Mesothelial cell of epicardium (in vitro differentiated cells): ENCODE measurements around the gene KCNQ5. TPM values are rescaled to one million over a fixed set of nuclear protein-coding genes. Genes with fewer than 3 reads are reported as not detected.

ENCODE experiments used
- DNase-seq, 2 experiments: peaks; one replicate each; pipeline ENCODE4 v3.0.0; 2021; ENCODE audit warnings: low spot score in 2 of 2; ENCODE audit not compliant: unreplicated experiment in 2 of 2
- H3K27ac Mint-ChIP-seq: 2 replicates; pipeline ENCODE4 v1.8.0; 2021; ENCODE audit warnings: mixed read lengths
- H3K27me3 Mint-ChIP-seq: 2 replicates; pipeline ENCODE4 v1.8.0; 2021; ENCODE audit warnings: low read depth, mixed read lengths
- H3K36me3 Mint-ChIP-seq: 2 replicates; pipeline ENCODE4 v1.8.0; 2021; ENCODE audit warnings: mixed read lengths
- H3K4me1 Mint-ChIP-seq: 2 replicates; pipeline ENCODE4 v1.8.0; 2021; ENCODE audit warnings: mixed read lengths
- H3K4me3 Mint-ChIP-seq: 2 replicates; pipeline ENCODE4 v1.8.0; 2021; ENCODE audit warnings: mild to moderate bottlenecking, moderate library complexity, mixed read lengths
- H3K9me3 Mint-ChIP-seq: 2 replicates; pipeline ENCODE4 v1.8.0; 2021; ENCODE audit warnings: mixed read lengths
- total RNA-seq: library from RNA; stranded (reverse); gene quantifications from 3 replicates; pipeline ENCODE4 v1.2.1, GENCODE V29; 2021
- TF ChIP-seq, protein P1 (sequence below): fragments of 200-600 bp; sonication (generic); IDR thresholded peaks from one replicate; pipeline ENCODE4 v1.5.0; 2021; ENCODE audit warnings: antibody characterized with exemption; ENCODE audit not compliant: unreplicated experiment

KCNQ5 gene
- total RNA-seq, 1 donor from 2014 or later, result 4.8 TPM

DNA sequence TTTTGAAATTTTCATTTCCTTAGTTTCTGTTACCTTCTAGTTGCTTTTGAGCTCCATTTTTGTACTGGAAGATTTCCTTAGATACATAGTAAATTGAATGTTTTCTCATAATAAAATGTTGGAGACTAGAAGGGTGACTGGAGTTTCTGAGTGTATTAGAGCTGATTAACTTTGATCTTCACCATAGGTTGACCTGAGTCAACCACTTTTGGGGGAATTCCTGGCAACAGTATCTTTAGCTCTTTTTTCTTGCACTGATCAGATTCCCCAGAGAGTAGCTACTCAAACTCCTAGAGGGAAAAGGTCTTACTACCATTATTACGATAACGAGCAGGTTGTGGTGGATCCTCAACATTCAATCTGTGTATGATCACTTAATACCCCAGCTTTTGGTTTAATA is 530.7 kb downstream of the KCNQ5 start:
- peaks cover 4% of the 10 kb centered on the region for H3K9me3 Mint-ChIP-seq
- no peak for DNase-seq
- peaks cover 3% of the 10 kb centered on the region for H3K4me1 Mint-ChIP-seq
- no peak overlapping the region for H3K4me3 Mint-ChIP-seq
- TF ChIP-seq, protein P1, sequence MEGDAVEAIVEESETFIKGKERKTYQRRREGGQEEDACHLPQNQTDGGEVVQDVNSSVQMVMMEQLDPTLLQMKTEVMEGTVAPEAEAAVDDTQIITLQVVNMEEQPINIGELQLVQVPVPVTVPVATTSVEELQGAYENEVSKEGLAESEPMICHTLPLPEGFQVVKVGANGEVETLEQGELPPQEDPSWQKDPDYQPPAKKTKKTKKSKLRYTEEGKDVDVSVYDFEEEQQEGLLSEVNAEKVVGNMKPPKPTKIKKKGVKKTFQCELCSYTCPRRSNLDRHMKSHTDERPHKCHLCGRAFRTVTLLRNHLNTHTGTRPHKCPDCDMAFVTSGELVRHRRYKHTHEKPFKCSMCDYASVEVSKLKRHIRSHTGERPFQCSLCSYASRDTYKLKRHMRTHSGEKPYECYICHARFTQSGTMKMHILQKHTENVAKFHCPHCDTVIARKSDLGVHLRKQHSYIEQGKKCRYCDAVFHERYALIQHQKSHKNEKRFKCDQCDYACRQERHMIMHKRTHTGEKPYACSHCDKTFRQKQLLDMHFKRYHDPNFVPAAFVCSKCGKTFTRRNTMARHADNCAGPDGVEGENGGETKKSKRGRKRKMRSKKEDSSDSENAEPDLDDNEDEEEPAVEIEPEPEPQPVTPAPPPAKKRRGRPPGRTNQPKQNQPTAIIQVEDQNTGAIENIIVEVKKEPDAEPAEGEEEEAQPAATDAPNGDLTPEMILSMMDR, result no peak
- H3K27ac Mint-ChIP-seq, result no peak overlapping the region
- peaks cover 6% of the 10 kb centered on the region for H3K36me3 Mint-ChIP-seq
- peaks cover 8% of the 10 kb centered on the region for H3K27me3 Mint-ChIP-seq

DNA sequence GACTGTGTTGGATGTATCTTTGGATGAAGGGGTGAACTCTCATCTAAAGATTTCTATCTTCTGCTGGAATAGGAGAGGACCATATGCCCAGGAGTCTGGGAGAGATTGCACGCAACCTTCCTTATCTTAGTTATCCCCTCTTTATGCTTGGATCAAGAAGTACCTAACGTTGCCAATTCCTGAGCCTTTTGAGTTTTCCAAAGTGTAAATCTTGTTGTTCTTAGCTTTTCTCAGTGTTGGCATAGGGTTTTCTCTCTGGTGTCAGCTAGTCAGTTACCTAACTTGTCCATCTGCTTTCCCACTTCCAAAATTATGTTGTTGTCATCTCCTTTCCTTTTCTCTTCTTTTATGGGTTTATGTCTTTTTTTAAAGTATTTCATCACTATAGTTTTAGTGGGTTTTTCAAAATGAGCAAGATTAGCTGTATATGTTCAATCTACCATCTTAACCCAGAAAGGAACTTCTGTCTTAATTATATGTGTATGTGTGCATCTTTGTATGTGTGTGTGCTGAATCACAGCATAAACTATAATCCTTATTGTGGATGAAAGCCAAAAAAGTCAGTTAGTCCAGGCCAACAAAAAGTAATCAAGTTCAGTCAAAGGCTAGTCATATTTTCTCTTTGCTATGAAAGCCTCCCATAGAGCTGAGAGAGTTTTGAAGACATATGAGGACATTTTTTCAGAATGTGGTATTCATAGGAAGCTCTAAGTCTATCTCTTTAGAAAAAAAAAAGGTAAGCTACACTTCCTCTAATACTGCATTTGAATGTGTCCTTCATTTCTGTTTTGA is 531.3 kb downstream of the KCNQ5 start:
- peaks cover 6% of the 10 kb centered on the region for H3K36me3 Mint-ChIP-seq
- no peak overlapping the region for H3K27ac Mint-ChIP-seq
- peaks cover 8% of the 10 kb centered on the region for H3K27me3 Mint-ChIP-seq
- H3K9me3 Mint-ChIP-seq, result peaks cover 4% of the 10 kb centered on the region
- DNase-seq, result no peak
- no peak overlapping the region for H3K4me3 Mint-ChIP-seq
- H3K4me1 Mint-ChIP-seq, result peaks cover 3% of the 10 kb centered on the region
- TF ChIP-seq, protein P1, result no peak

DNA sequence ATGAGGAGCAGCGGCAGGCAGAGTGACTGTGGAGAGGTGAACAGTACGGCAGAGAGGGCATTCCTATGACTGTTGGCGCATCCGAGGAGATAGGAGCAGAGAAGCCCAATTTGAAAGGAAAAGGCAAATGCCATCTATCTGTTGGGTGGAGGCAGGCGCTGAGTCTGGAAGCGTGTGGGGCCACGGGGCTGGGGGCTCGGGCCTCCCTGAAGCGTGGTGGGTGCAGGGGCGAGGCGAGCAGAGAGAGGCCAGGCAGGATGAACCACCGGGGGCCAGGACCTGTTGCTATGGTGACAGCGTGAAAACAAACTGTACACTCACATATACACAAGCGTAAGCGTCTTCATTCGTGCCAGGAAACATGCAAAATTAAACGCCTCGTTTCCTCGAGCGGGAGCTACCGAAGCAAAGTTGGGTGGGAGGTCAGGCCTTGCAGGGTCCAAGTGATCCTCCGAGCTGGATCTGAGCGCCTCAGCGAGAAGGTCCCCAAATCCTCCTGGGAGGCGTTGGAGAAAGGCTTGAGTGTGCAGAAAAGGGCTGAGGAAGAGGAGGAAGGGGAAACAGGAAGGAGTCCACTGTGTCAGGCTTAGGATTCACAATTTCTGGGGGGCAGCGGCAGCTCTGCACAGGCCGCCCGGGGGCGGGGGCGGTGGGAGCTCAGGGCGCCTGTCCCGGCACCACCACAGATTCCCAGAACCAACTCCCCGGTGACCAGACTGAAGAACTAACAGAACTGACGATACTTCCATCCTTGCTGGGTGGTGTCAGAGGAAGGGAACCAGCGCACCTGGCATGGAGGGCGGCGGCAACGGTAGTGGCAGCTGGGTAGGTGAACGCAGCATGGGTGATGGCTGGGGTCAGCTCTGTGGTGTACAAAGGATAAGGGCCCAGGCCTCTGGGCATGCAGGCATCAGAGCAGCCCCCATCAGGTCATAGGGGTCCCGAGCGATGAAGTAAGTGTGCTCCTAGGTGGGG is 535.2 kb downstream of the KCNQ5 start:
- Mint-ChIP-seq H3K36me3 (peaks cover 6% of the 10 kb centered on the region), H3K9me3 (peaks cover 4% of the 10 kb centered on the region), H3K4me3 (no peak overlapping the region), H3K27me3 (peaks cover 3% of the 10 kb centered on the region), H3K4me1 (peaks cover 3% of the 10 kb centered on the region), H3K27ac (no peak overlapping the region)
- TF ChIP-seq, protein P1, result no peak
- no peak for DNase-seq

DNA sequence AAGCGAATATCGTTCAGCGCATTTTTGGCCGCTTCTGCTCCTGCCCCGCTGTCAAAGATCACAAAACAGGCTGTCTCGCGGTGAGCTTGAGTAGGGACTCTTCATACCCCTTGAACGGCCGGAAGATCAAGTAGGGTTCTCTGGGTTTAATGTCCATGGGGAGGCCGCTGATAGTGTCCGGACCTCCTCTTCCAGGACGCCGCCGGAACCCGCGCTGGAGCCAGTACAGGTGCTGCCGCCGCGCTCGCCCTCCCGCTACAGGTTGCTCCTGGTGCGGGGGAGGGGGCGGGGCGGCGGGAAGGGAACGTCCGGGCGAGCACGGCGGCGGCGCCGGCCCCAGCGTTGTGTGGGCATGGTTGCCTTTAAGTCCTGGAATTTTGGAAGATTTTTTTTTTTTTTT is 536.0 kb downstream of the KCNQ5 start:
- Mint-ChIP-seq H3K36me3 (peaks cover 6% of the 10 kb centered on the region), H3K27me3 (no peaks in the 10 kb centered on the region), H3K9me3 (peaks cover 4% of the 10 kb centered on the region), H3K4me1 (peaks cover 3% of the 10 kb centered on the region), H3K27ac (no peak overlapping the region), H3K4me3 (no peak overlapping the region)
- TF ChIP-seq, protein P1, result no peak
- DNase-seq, result no peak

DNA sequence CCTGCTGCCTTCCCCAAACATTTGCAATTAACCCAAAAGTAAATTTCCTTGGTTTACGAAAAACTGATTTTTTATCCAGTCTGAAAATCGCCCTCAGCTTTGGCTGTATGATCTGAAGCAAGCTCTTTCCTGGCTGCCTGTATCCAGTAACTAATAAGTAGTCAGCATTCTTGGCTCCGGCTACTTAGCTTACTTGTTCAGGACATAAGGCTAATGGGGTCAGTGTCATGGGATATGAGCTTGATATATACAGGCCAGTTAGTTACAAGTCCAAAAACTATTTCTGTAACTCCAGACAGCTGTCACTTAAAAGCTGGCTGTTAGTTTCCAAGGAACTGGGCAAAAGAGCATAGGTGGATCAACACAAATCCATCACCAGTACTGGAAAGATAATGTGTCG is 547.2 kb downstream of the KCNQ5 start:
- H3K27me3 Mint-ChIP-seq, result no peaks in the 10 kb centered on the region
- DNase-seq, result no peak
- H3K4me3 Mint-ChIP-seq, result no peak overlapping the region
- H3K4me1 Mint-ChIP-seq, result no peaks in the 10 kb centered on the region
- H3K9me3 Mint-ChIP-seq, result peaks cover 3% of the 10 kb centered on the region
- no peaks in the 10 kb centered on the region for H3K36me3 Mint-ChIP-seq
- H3K27ac Mint-ChIP-seq, result no peak overlapping the region
- TF ChIP-seq, protein P1, result no peak
